K562 (cell line): Measurements from ENCODE around the gene EP300. TPM values are rescaled to one million over a fixed set of nuclear protein-coding genes. Genes with fewer than 3 reads are reported as not detected.

Source experiments
- ATAC-seq: fragments of 200-7000 bp; cut with Tn5 transposase; 3 replicates; pipeline ENCODE4 v1.9.1; 2020; ENCODE audit warnings: moderate library complexity
- BruUV-seq: library from RNA; stranded (reverse); fragments of 400-500 nt; replicated peaks from 2 replicates; lab custom pipeline; 2021; lab: Mats Ljungman, UMichigan
- CTCF ChIA-PET: fragments of 300-600 bp; formaldehyde crosslinking; extraction: SDS; loops from one replicate; lab custom pipeline; 2021; ENCODE audit warnings: low intra/inter-chr PET ratio; lab: Yijun Ruan, JAX
- POLR2A ChIA-PET: fragments of 300-600, 350-650 bp; sonication (Branson Sonifier 250); formaldehyde crosslinking; extraction: SDS; loops from one replicate; lab custom pipeline; 2021; ENCODE audit warnings: antibody characterized with exemption, inconsistent platforms; lab: Yijun Ruan, JAX
- DNase-seq, 4 experiments: peaks; one replicate each; pipeline versions ENCODE4 v3.0.0 to v3.0.0-alpha.2; 2011 to 2018; ENCODE audit warnings: low spot score in 3 of 4, mixed read lengths in 3 of 4; ENCODE audit errors: extremely low read depth in 1 of 4
- FAIRE-seq: peaks from 2 replicates; lab custom pipeline; 2011; peaks lifted over from hg19 to GRCh38; lab: Jason Lieb, UNC
- H2AFZ ChIP-seq: 2 replicates; pipeline ENCODE4 v1.6.0; 2011; ENCODE audit warnings: low read depth, low read length, control low read depth, inconsistent platforms
- H3K27ac ChIP-seq: fragments of 200-600 bp; 3 replicates; pipeline ENCODE4 v1.8.0; 2011; ENCODE audit warnings: low read depth, mild to moderate bottlenecking, control low read depth, inconsistent platforms, low read length, moderate library complexity, mixed read lengths; ENCODE audit errors: extremely low read depth
- H3K27me3 ChIP-seq, 2 experiments: fragments of 300-600 bp in 1 of 2; 2 replicates in 1 of 2; 3 replicates in 1 of 2; pipeline versions ENCODE4 v1.6.0 to v1.8.0; 2011; ENCODE audit warnings: inconsistent platforms in 2 of 2, low read length in 2 of 2, mild to moderate bottlenecking in 1 of 2, mixed read lengths in 1 of 2, moderate library complexity in 1 of 2; ENCODE audit not compliant: control insufficient read depth in 2 of 2, insufficient read depth in 2 of 2
- H3K36me3 ChIP-seq: fragments of 300-600 bp; 3 replicates; pipeline ENCODE4 v1.8.0; 2011; ENCODE audit warnings: mild to moderate bottlenecking, low read length, inconsistent platforms; ENCODE audit not compliant: control insufficient read depth, insufficient read depth
- H3K4me1 ChIP-seq, 2 experiments: fragments of 200-600 bp in 1 of 2; replicated peaks in 1 of 2; 2 replicates in 1 of 2; 3 replicates in 1 of 2; pipeline versions ENCODE4 v1.5.1 to v1.8.0; 2011; ENCODE audit warnings: inconsistent platforms in 2 of 2, low read length in 2 of 2, mild to moderate bottlenecking in 1 of 2, mixed read lengths in 1 of 2, moderate library complexity in 1 of 2; ENCODE audit not compliant: control insufficient read depth in 2 of 2, insufficient read depth in 2 of 2
- H3K4me2 ChIP-seq: 2 replicates; pipeline ENCODE4 v1.6.1; 2011; ENCODE audit warnings: low read length, control low read depth, inconsistent platforms, mixed read lengths; ENCODE audit not compliant: insufficient read depth
- H3K4me3 ChIP-seq: fragments of 200-600 bp; sonication (generic), shearing (Covaris generic); 2 replicates; pipeline ENCODE4 v1.5.1; 2016; ENCODE audit warnings: control low read depth, inconsistent platforms
- H3K79me2 ChIP-seq: fragments of 200-600 bp; 3 replicates; pipeline ENCODE4 v1.8.0; 2011; ENCODE audit warnings: low read length, inconsistent platforms; ENCODE audit not compliant: control insufficient read depth, insufficient read depth
- H3K9ac ChIP-seq, 2 experiments: 2 replicates each; pipeline versions ENCODE4 v1.6.0 to v1.6.1; 2011; ENCODE audit warnings: low read depth in 2 of 2, low read length in 2 of 2, control low read depth in 1 of 2, inconsistent platforms in 1 of 2, mild to moderate bottlenecking in 1 of 2, mixed read lengths in 1 of 2; ENCODE audit not compliant: insufficient read depth in 1 of 2
- H3K9me1 ChIP-seq: one replicate; pipeline ENCODE4 v1.6.0; 2011; ENCODE audit warnings: inconsistent platforms, mild to moderate bottlenecking, low read length, moderate library complexity; ENCODE audit not compliant: control insufficient read depth, insufficient read depth
- H3K9me3 ChIP-seq: replicated peaks from 2 replicates; pipeline ENCODE4 v1.5.1; 2011; ENCODE audit warnings: low read depth, low read length, inconsistent platforms; ENCODE audit not compliant: control insufficient read depth, insufficient read depth
- H4K20me1 ChIP-seq: replicated peaks from 2 replicates; pipeline ENCODE4 v1.6.1; 2011; ENCODE audit warnings: low read length, inconsistent platforms, mixed read lengths; ENCODE audit not compliant: control insufficient read depth, insufficient read depth
- KHSRP ChIP-seq: fragments of 450-650 bp; IDR thresholded peaks from 2 replicates; pipeline ENCODE4 v1.6.1; 2017
- WGBS: fragments of 100-300 bp; shearing (Covaris generic); methylation state at CpG from one replicate; pipeline ENCODE4 v1.1.6; 2016; ENCODE audit warnings: low coverage, mixed read lengths; ENCODE audit not compliant: insufficient coverage; ENCODE audit errors: missing lambda C conversion rate; 5-methylcytosine and 5-hydroxymethylcytosine counted together
- in situ Hi-C: fragments of 300-500 bp; cut with MboI; formaldehyde crosslinking; loops from 4 replicates; pipeline ENCODE4 v1.15.0; 2018; ENCODE audit warnings: inconsistent platforms, mixed read lengths
- intact Hi-C: fragments of 100-400 bp; cut with micrococcal nuclease; formaldehyde crosslinking; loops from 2 replicates; pipeline ENCODE4 v1.14.2; 2022
- polyA plus RNA-seq, 8 experiments: library from polyadenylated mRNA; depleted of rRNA in 4 of 8; stranded (reverse) in 5 of 8; unstranded in 3 of 8; fragments of >200 nt; fragmentation: Nextera tagmentation in 2 of 8; fragmentation: Illumina TruSeq in 1 of 8; extraction: Ambion mirVana in 2 of 8; extraction: Trizol in 1 of 8; gene quantifications; 2 replicates each; pipeline versions ENCODE4 v1.2.1 to v1.2.3, GENCODE V29; 2011 to 2014; ENCODE audit warnings: inconsistent platforms in 1 of 8, missing spikeins in 1 of 8
- total RNA-seq, 7 experiments: library from RNA; depleted of rRNA in 6 of 7; stranded (reverse); fragments of >200 nt in 6 of 7; fragmentation: Illumina TruSeq in 2 of 7; extraction: Trizol in 2 of 7; gene quantifications; 2 replicates each; pipeline versions ENCODE4 v1.2.1 to v1.2.3, GENCODE V29; 2011 to 2021; ENCODE audit warnings: low replicate concordance in 1 of 7
- TF ChIP-seq, protein P1 (sequence below): sonication (generic); formaldehyde crosslinking; IDR thresholded peaks from 2 replicates; pipeline ENCODE4 v1.8.0; 2023; ENCODE audit warnings: missing genetic modification reagents, mild to moderate bottlenecking, borderline replicate concordance

EP300 gene
- total and polyA plus RNA-seq, 9 of the 15 experiments (the other 6 are each of a cell fraction or from before 2014, with no cell fraction given), result 2.2 to 28.6 (median 10.9) TPM

DNA sequence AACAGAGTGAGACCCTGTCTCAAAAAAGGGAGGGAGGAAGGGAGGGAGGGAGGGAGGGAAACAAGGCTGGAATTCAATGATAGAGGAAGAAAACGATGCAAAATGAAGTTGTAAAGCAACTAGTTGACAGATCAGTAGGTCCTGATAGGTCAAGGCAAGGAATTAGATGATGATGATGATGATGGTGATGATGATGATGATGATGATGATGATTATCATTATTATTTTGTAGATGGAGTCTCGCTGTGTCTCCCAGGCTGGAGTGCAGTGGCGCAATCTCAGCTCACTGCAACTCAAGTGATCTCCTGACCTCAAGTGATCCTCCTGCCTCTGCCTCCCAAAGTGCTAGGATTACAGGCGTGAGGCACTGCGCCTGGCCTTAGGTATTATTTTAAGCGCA, 101.4 kb downstream of the EP300 start:
- no peak for TF ChIP-seq KHSRP
- TF ChIP-seq, protein P1, sequence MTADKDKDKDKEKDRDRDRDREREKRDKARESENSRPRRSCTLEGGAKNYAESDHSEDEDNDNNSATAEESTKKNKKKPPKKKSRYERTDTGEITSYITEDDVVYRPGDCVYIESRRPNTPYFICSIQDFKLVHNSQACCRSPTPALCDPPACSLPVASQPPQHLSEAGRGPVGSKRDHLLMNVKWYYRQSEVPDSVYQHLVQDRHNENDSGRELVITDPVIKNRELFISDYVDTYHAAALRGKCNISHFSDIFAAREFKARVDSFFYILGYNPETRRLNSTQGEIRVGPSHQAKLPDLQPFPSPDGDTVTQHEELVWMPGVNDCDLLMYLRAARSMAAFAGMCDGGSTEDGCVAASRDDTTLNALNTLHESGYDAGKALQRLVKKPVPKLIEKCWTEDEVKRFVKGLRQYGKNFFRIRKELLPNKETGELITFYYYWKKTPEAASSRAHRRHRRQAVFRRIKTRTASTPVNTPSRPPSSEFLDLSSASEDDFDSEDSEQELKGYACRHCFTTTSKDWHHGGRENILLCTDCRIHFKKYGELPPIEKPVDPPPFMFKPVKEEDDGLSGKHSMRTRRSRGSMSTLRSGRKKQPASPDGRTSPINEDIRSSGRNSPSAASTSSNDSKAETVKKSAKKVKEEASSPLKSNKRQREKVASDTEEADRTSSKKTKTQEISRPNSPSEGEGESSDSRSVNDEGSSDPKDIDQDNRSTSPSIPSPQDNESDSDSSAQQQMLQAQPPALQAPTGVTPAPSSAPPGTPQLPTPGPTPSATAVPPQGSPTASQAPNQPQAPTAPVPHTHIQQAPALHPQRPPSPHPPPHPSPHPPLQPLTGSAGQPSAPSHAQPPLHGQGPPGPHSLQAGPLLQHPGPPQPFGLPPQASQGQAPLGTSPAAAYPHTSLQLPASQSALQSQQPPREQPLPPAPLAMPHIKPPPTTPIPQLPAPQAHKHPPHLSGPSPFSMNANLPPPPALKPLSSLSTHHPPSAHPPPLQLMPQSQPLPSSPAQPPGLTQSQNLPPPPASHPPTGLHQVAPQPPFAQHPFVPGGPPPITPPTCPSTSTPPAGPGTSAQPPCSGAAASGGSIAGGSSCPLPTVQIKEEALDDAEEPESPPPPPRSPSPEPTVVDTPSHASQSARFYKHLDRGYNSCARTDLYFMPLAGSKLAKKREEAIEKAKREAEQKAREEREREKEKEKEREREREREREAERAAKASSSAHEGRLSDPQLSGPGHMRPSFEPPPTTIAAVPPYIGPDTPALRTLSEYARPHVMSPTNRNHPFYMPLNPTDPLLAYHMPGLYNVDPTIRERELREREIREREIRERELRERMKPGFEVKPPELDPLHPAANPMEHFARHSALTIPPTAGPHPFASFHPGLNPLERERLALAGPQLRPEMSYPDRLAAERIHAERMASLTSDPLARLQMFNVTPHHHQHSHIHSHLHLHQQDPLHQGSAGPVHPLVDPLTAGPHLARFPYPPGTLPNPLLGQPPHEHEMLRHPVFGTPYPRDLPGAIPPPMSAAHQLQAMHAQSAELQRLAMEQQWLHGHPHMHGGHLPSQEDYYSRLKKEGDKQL, result no peak
- Histone ChIP-seq H3K9me3 (no peaks in the 10 kb centered on the region), H3K27ac (no peak overlapping the region), H3K4me1 (peaks cover 0 to 17% of the 10 kb centered on the region in 2 experiments; a peak in 3 of 5 replicates), H4K20me1 (no peaks in the 10 kb centered on the region), H3K36me3 (no peaks in the 10 kb centered on the region), H3K79me2 (no peaks in the 10 kb centered on the region), H3K27me3 (no peaks in the 10 kb centered on the region), H2AFZ (no peak overlapping the region), H3K9me1 (no peaks in the 10 kb centered on the region), H3K4me2 (no peak overlapping the region), H3K4me3 (no peak overlapping the region), H3K9ac (no peak overlapping the region)
- ChIA-PET CTCF (no interaction called here), POLR2A (no interaction called here)
- DNase-seq (no peak), FAIRE-seq (no peak), ATAC-seq (no peak)
- BruUV-seq, result no TSS peak
- intact Hi-C loops (no loop called here), in situ Hi-C loops (no loop called here)
- WGBS, result 49% methylated on average over 5 of the region's 6 CpGs
